HEK293T (cell line): ENCODE results near the gene BAK1.
A peak's percentile ranks its signal among the peaks of the same experiment; 100 is the strongest.

Experiments used
- CTCF ChIA-PET: fragments of 350-600 bp; formaldehyde crosslinking; extraction: SDS; loops from one replicate; lab custom pipeline; 2021; ENCODE audit warnings: antibody characterized with exemption, inconsistent platforms; lab: Yijun Ruan, JAX
- POLR2A ChIA-PET: fragments of 350-600 bp; formaldehyde crosslinking; extraction: SDS; loops from one replicate; lab custom pipeline; 2020; ENCODE audit warnings: antibody characterized with exemption, inconsistent platforms; lab: Yijun Ruan, JAX
- DNase-seq: peaks from one replicate; pipeline ENCODE4 v3.0.0; 2012; ENCODE audit warnings: mixed read lengths; ENCODE audit errors: extremely low spot score
- ARNT ChIP-seq: fragments of 450-650 bp; IDR thresholded peaks from 2 replicates; pipeline ENCODE4 v1.6.1; 2017; ENCODE audit warnings: mild to moderate bottlenecking
- BHLHE40 ChIP-seq: fragments of 450-650 bp; IDR thresholded peaks from 2 replicates; pipeline ENCODE4 v1.6.1; 2016; ENCODE audit warnings: mild to moderate bottlenecking, moderate library complexity, borderline replicate concordance
- CTBP1 ChIP-seq: fragments of 450-650 bp; IDR thresholded peaks from 2 replicates; pipeline ENCODE4 v1.6.1; 2016; ENCODE audit warnings: borderline replicate concordance
- ELF4 ChIP-seq: fragments of 450-650 bp; IDR thresholded peaks from 2 replicates; pipeline ENCODE4 v1.6.1; 2017; ENCODE audit warnings: antibody characterized with exemption
- FOXA1 ChIP-seq: fragments of 450-650 bp; IDR thresholded peaks from 2 replicates; pipeline ENCODE4 v1.6.1; 2016; ENCODE audit warnings: mild to moderate bottlenecking
- FOXK2 ChIP-seq: fragments of 450-650 bp; IDR thresholded peaks from 2 replicates; pipeline ENCODE4 v1.6.1; 2016; ENCODE audit warnings: mild to moderate bottlenecking
- FOXM1 ChIP-seq: fragments of 450-650 bp; IDR thresholded peaks from 2 replicates; pipeline ENCODE4 v1.6.1; 2017; ENCODE audit warnings: mild to moderate bottlenecking, borderline replicate concordance
- HDGF ChIP-seq: fragments of 450-650 bp; IDR thresholded peaks from 2 replicates; pipeline ENCODE4 v1.6.1; 2017; ENCODE audit warnings: antibody characterized with exemption, borderline replicate concordance
- L3MBTL2 ChIP-seq: fragments of 450-650 bp; conservative IDR thresholded peaks from 2 replicates; pipeline ENCODE4 v1.6.1; 2016; ENCODE audit warnings: mild to moderate bottlenecking
- LEF1 ChIP-seq: fragments of 450-650 bp; IDR thresholded peaks from 2 replicates; pipeline ENCODE4 v1.6.1; 2017; ENCODE audit warnings: mild to moderate bottlenecking, borderline replicate concordance
- NFRKB ChIP-seq: fragments of 450-650 bp; IDR thresholded peaks from 2 replicates; pipeline ENCODE4 v1.6.1; 2016; ENCODE audit warnings: mild to moderate bottlenecking, moderate library complexity
- SP1 ChIP-seq: fragments of 450-650 bp; IDR thresholded peaks from 2 replicates; pipeline ENCODE4 v1.6.1; 2017
- TARDBP ChIP-seq: fragments of 450-650 bp; IDR thresholded peaks from 2 replicates; pipeline ENCODE4 v1.6.1; 2016
- ZNF384 ChIP-seq: fragments of 450-650 bp; IDR thresholded peaks from 2 replicates; pipeline ENCODE4 v1.6.1; 2016
- TF ChIP-seq, protein P1 (sequence below): fragments of 450-650 bp; IDR thresholded peaks from 2 replicates; pipeline ENCODE4 v1.6.1; 2016

The BAK1 gene

DNA sequence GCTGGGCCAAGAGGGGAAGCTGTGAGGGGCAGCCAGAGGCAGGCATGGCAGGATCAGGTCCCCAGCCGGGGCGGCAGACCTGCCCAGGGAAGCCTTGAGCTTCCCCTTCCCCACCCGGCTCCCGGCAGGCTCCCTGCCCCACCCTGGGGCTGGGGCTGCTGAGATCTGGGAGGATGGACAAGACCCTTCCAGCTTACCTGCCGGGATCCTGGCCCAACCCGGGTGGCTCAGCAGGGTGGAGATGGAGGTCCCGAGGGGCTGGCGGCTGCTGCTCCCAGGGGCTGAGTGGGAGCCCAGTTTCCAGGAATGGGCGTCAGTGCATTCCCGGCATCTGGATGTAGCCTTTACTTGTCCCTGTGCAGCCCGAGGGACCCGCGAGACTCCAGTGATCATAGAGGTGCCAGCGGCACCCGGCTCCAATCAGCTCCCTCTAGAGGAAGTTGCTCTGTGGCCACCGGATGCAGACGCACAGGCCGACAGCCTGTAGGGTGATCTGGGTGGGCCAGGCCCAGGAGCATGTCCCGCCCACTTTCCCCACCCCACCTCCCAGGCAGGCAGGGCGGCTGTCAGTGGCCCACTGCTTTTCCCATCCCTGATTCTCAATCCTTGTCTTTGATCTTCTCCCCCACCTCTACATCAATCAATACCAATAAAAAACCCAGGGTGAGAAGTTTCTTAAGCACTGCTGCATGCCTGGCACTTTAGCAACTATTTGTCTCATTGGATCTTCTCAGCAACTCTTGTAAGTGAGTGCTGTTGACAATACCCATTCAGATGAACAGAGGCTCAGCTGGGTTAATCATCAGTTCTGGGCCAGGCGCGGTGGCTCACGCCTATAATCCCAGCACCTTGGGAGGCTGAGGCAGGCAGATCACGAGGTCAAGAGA, at the start of gene BAK1:
TSS of gene BAK1 (minus strand) at position 449 of the 887 bp plus-strand sequence. CDS start 2,672 bp downstream, outside the sequence.
- ChIA-PET POLR2A (interaction anchor here (0.6 to 1.9 kb wide), 17 partner anchors 9 to 608 kb away, joined by 3 to 8 read pairs (median 3); partner anchors contain the start of genes ITPR3, PFDN6, UQCC2 and WDR46), CTCF (interaction anchor here (0.8 to 1.0 kb wide), 2 partner anchors 56 to 92 kb away, joined by 3 read pairs; no protein-coding TSS in a partner anchor)
- peak; percentile 90 for DNase-seq
- no peak for TF ChIP-seq TARDBP
- no peak for TF ChIP-seq FOXK2
- TF ChIP-seq HDGF, result no peak
- peak; percentile 44; the same call in 1 of the 2 replicates for TF ChIP-seq L3MBTL2
- TF ChIP-seq CTBP1, result no peak
- TF ChIP-seq, protein P1, sequence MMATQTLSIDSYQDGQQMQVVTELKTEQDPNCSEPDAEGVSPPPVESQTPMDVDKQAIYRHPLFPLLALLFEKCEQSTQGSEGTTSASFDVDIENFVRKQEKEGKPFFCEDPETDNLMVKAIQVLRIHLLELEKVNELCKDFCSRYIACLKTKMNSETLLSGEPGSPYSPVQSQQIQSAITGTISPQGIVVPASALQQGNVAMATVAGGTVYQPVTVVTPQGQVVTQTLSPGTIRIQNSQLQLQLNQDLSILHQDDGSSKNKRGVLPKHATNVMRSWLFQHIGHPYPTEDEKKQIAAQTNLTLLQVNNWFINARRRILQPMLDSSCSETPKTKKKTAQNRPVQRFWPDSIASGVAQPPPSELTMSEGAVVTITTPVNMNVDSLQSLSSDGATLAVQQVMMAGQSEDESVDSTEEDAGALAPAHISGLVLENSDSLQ, result peak; percentile 65; the same call in 1 of the 2 replicates
- TF ChIP-seq NFRKB, result no peak
- no peak for TF ChIP-seq SP1

DNA sequence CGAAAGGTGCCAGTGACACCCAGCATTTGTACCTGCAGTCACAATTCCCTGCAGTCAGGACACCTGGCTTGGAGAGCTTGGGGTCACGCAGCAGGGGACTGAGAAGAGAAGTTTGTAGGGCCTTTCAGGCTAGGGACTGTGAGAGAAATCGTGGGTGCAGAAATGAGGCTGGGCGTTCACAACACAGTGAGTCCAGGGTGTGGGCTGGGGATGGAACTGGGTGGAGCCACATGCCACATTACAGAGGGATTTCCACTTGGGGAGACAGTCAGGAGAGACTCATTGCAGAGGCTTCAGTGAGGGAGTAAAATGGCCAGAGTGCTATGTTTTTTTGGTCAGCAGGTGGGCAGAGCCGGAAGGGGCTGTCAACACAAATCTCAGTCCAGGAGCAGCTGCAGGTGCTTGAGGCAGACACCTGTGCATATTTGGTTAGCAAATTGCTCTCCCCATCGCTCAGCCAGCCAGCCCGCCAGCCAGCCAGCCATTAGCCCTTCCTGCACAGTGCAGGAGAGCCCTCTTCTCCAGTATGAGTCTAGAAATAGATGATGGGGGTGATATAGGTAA, 48.4 kb upstream of the BAK1 start:
- POLR2A ChIA-PET, result no interaction called here
- TF ChIP-seq ELF4, result no peak
- no peak for TF ChIP-seq HDGF
- TF ChIP-seq BHLHE40, result no peak
- no peak for TF ChIP-seq FOXA1
- no peak for TF ChIP-seq ARNT
- TF ChIP-seq, protein P1, result no peak
- TF ChIP-seq ZNF384, result no peak
- CTCF ChIA-PET, result no interaction called here
- DNase-seq, result no peak

DNA sequence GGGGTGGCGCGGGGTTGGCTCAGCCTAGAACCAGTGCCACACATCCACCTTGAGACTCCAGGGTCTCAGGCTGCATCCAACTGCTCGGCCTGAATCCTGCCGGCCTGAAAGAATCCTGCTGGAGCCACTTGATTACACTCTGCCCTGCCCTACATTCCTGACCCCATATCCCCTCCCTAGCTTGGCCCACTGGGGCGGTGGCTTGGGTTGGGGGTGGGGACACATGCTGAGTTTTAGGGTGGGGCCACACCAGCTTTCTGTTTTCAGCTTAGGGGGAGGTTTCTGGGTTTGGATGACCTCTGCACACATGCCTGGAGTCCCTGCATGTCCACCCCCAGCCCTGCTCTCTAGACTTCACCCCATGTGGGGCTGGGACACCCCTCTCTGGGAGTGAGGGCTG, 47.8 kb upstream of the BAK1 start:
- POLR2A ChIA-PET, result no interaction called here
- CTCF ChIA-PET, result no interaction called here
- TF ChIP-seq ELF4 (no peak), CTBP1 (no peak), FOXK2 (no peak), NFRKB (no peak), ARNT (no peak)
- no peak for DNase-seq

DNA sequence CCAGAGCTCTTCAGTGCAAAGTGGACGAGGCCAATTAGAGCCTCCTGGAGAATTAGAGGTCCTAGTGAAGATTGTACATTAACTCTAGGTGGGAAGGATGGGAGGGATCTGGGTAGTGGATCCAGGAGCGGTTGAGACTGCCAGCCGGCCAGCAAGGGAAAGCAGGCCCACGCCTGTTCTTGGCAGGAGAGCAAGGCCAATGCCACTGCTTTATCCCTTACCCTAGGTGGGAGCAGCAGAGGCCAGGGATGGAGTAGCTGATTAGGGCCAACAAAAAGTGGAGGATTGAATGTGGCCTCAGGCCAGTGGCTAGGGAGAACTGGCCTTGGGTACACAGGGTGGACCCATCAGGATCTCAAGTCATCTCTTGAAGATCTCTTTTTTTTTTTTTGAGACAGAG, 44.8 kb upstream of the BAK1 start:
- POLR2A ChIA-PET, result no interaction called here
- CTCF ChIA-PET, result no interaction called here
- TF ChIP-seq FOXA1 (no peak), NFRKB (no peak), CTBP1 (no peak), LEF1 (no peak), FOXM1 (no peak), ARNT (no peak), HDGF (no peak), FOXK2 (no peak)
- TF ChIP-seq, protein P1, result no peak
- no peak for DNase-seq

DNA sequence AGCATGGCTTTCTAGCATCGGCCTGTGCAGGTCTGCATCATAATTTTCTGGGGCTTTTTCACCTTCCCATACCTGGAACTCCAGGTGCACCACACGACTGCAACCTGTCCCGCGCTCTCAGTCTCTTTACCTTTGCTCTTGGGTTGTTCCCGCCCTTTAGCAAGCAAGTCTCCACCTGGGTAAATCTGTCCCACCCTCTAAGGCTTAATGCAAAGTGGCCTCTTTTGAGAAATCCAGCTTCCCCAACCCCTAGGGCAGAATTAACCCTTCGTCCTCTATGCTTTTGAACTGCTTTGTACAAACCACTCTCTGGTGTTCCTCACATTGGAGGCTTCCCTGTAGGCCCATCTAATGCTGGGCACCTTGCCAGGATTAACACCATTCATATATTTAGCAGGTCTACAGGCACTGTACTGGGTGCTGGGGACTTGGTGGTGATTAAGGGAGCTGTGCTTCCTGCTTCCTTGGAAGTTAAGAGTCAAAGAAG, 43.9 kb upstream of the BAK1 start:
- POLR2A ChIA-PET, result interaction anchor here (1.7 kb wide), 1 partner anchor 87 kb away, joined by 4 read pairs; the partner anchor contains the start of gene UQCC2
- no peak for TF ChIP-seq BHLHE40
- TF ChIP-seq ELF4, result no peak
- TF ChIP-seq CTBP1, result no peak
- TF ChIP-seq FOXA1, result no peak
- no peak for TF ChIP-seq ZNF384
- TF ChIP-seq SP1, result no peak
- no peak for TF ChIP-seq TARDBP
- DNase-seq, result no peak
- CTCF ChIA-PET, result no interaction called here
